ENCODE measurements around the gene CPXM2. TPM values are rescaled to one million over a fixed set of nuclear protein-coding genes. Genes with fewer than 3 reads are reported as not detected.

Gene CPXM2
- total RNA-seq, 2 experiments from 2014 or later = not detected

GRCh38 chr10:123883673-123884320 is 7.8 kb downstream of the CPXM2 start:
- no peak overlapping the region for H3K4me2 ChIP-seq (ENCODE audit: low read length)
- intact Hi-C loops (cut with micrococcal nuclease; ENCODE audit: unreplicated experiment) = no loop called here
- no peak overlapping the region for H3K27ac ChIP-seq (ENCODE audit: low read depth, low read length, poor library complexity, severe bottlenecking)
- DNase-seq (ENCODE audit: low spot score) = no peak
- TF ChIP-seq CTCF (conservative IDR thresholded peaks at IDR 0.05; ENCODE audit: low read length) (no peak), EZH2phosphoT487 (IDR thresholded peaks at IDR 0.05; ENCODE audit: borderline replicate concordance, low read depth, low read length) (no peak)
- no peak overlapping the region for H2AFZ ChIP-seq (ENCODE audit: low read length)
- no TSS peak for BruUV-seq (replicated peaks)
- no peaks in the 10 kb centered on the region for H3K36me3 ChIP-seq (ENCODE audit: insufficient read depth, low read length)
- H3K9me2 ChIP-seq (ENCODE audit: insufficient read depth, low read length) = no peaks in the 10 kb centered on the region
- no peaks in the 10 kb centered on the region for H4K20me1 ChIP-seq (ENCODE audit: insufficient read depth, low read length)
- H3K4me1 ChIP-seq (ENCODE audit: insufficient read depth, low read length, poor library complexity, severe bottlenecking) = no peaks in the 10 kb centered on the region
- ChIA-PET POLR2A (no interaction called here), CTCF (ENCODE audit: unreplicated experiment) (no interaction called here)
- no peaks in the 10 kb centered on the region for H3K9me3 ChIP-seq (ENCODE audit: low read length)
- H3K79me2 ChIP-seq (ENCODE audit: insufficient read depth, low read depth, low read length) = no peaks in the 10 kb centered on the region
- H3K4me3 ChIP-seq (ENCODE audit: low read depth, low read length, poor library complexity, severe bottlenecking) = no peak overlapping the region

- Histone ChIP-seq H2AFZ (ENCODE audit: low read length) (no peak overlapping the region), H3K4me1 (ENCODE audit: insufficient read depth, low read length, poor library complexity, severe bottlenecking) (no peaks in the 10 kb centered on the region), H3K36me3 (ENCODE audit: insufficient read depth, low read length) (no peaks in the 10 kb centered on the region), H3K9me3 (ENCODE audit: low read length) (no peaks in the 10 kb centered on the region), H4K20me1 (ENCODE audit: insufficient read depth, low read length) (no peaks in the 10 kb centered on the region), H3K4me2 (ENCODE audit: low read length) (no peak overlapping the region), H3K9me2 (ENCODE audit: insufficient read depth, low read length) (no peaks in the 10 kb centered on the region), H3K79me2 (ENCODE audit: insufficient read depth, low read depth, low read length) (no peaks in the 10 kb centered on the region), H3K27ac (ENCODE audit: low read depth, low read length, poor library complexity, severe bottlenecking) (no peak overlapping the region), H3K4me3 (ENCODE audit: low read depth, low read length, poor library complexity, severe bottlenecking) (no peak overlapping the region)
- no peak for TF ChIP-seq CTCF (conservative IDR thresholded peaks at IDR 0.05; ENCODE audit: low read length)
- POLR2A ChIA-PET = no interaction called here
- no TSS peak for BruUV-seq (replicated peaks)
- CTCF ChIA-PET (ENCODE audit: unreplicated experiment) = no interaction called here
- intact Hi-C loops (cut with micrococcal nuclease; ENCODE audit: unreplicated experiment) = no loop called here
- no peak for DNase-seq (ENCODE audit: low spot score)
Observed at GRCh38 chr10:123882681-123883445, 8.7 kb downstream of the CPXM2 start.

- BruUV-seq (replicated peaks) = no TSS peak
- H4K20me1 ChIP-seq (ENCODE audit: insufficient read depth, low read length) = no peaks in the 10 kb centered on the region
- CTCF ChIA-PET (ENCODE audit: unreplicated experiment) = no interaction called here
- H2AFZ ChIP-seq (ENCODE audit: low read length) = no peak overlapping the region
- TF ChIP-seq EZH2phosphoT487 (IDR thresholded peaks at IDR 0.05; ENCODE audit: borderline replicate concordance, low read depth, low read length) (no peak), CTCF (conservative IDR thresholded peaks at IDR 0.05; ENCODE audit: low read length) (no peak)
- H3K9me2 ChIP-seq (ENCODE audit: insufficient read depth, low read length) = no peaks in the 10 kb centered on the region
- DNase-seq (ENCODE audit: low spot score) = no peak
- H3K4me1 ChIP-seq (ENCODE audit: insufficient read depth, low read length, poor library complexity, severe bottlenecking) = no peaks in the 10 kb centered on the region
- H3K36me3 ChIP-seq (ENCODE audit: insufficient read depth, low read length) = no peaks in the 10 kb centered on the region
- no peak overlapping the region for H3K4me2 ChIP-seq (ENCODE audit: low read length)
- intact Hi-C loops (cut with micrococcal nuclease; ENCODE audit: unreplicated experiment) = no loop called here
- H3K79me2 ChIP-seq (ENCODE audit: insufficient read depth, low read depth, low read length) = no peaks in the 10 kb centered on the region
- no peaks in the 10 kb centered on the region for H3K9me3 ChIP-seq (ENCODE audit: low read length)
- no peak overlapping the region for H3K4me3 ChIP-seq (ENCODE audit: low read depth, low read length, poor library complexity, severe bottlenecking)
- POLR2A ChIA-PET = no interaction called here
- no peak overlapping the region for H3K27ac ChIP-seq (ENCODE audit: low read depth, low read length, poor library complexity, severe bottlenecking)
Observed at GRCh38 chr10:123882177-123882576, 9.4 kb downstream of the CPXM2 start.

Measured in OCI-LY7 (cell line).